Gastrocnemius medialis (tissue), 4 donors: ENCODE results near the gene TUBB3.

Source experiments
- POLR2A ChIP-seq, 2 donors: fragments of 450-650 bp; IDR thresholded peaks; one replicate each; pipeline ENCODE4 v1.6.1; 2017; ENCODE audit warnings: antibody characterized with exemption in 2 of 2, mild to moderate bottlenecking in 2 of 2, moderate library complexity in 2 of 2
- TF ChIP-seq, protein P1 (sequence below), 5 experiments: fragments of 450-650 bp in 3 of 5; fragments of 200-600 bp in 2 of 5; sonication (generic) in 2 of 5; IDR thresholded peaks in 4 of 5; conservative IDR thresholded peaks in 1 of 5; 1 replicate in 4 of 5; 2 replicates in 1 of 5; pipeline ENCODE4 v1.5.1; 2016 to 2019; ENCODE audit warnings: antibody characterized with exemption in 5 of 5, mild to moderate bottlenecking in 3 of 5, moderate library complexity in 3 of 5

DNA sequence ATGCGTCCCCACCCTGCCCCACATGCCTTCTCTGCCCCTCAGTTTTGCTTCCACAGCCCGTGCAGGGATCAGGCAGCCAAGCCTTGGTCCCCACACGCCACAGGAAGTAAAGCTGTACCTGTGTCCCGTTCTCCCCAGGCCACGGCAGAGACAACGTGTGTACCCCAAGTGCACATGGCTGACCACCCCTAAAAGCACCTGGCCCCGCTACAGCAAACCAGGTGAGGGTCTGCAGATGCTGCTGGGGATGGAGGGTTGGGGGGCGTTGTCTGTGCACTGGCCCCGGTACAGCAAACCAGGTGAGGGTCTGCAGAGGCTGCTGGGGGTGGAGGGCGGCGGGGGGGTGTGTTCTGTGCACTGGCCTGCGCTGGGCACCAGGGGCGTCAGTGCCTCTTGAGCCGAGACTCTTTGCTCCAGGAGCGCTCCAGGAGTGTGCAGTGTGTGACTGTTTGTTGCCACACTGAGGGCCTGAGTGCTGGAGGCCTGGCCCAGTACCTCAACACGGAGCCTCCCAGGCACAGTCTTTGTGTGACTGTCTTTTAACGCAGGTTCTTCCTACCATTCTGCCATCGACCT is 31.0 kb upstream of the TUBB3 start:
- TF ChIP-seq, protein P1, sequence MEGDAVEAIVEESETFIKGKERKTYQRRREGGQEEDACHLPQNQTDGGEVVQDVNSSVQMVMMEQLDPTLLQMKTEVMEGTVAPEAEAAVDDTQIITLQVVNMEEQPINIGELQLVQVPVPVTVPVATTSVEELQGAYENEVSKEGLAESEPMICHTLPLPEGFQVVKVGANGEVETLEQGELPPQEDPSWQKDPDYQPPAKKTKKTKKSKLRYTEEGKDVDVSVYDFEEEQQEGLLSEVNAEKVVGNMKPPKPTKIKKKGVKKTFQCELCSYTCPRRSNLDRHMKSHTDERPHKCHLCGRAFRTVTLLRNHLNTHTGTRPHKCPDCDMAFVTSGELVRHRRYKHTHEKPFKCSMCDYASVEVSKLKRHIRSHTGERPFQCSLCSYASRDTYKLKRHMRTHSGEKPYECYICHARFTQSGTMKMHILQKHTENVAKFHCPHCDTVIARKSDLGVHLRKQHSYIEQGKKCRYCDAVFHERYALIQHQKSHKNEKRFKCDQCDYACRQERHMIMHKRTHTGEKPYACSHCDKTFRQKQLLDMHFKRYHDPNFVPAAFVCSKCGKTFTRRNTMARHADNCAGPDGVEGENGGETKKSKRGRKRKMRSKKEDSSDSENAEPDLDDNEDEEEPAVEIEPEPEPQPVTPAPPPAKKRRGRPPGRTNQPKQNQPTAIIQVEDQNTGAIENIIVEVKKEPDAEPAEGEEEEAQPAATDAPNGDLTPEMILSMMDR (IDR thresholded peaks at IDR 0.05 in 4 of 5, conservative IDR thresholded peaks at IDR 0.05 in 1 of 5), result no peak
- TF ChIP-seq POLR2A (IDR thresholded peaks at IDR 0.05), result no peak
